Left lung (tissue), 14 donors: ENCODE results near the gene PHOX2A. TPM values are rescaled to one million over a fixed set of nuclear protein-coding genes. Genes with fewer than 3 reads are reported as not detected.
A peak's percentile ranks its signal among the peaks of the same experiment; 100 is the strongest.
"Not testable (repeated sequence)": the region's sequence is repeated elsewhere in the genome, so short reads cannot be mapped to it uniquely, and the experiment has no call there.

Experiments used
- ATAC-seq: fragments of 200-7000 bp; cut with Tn5 transposase; one replicate; pipeline ENCODE4 v1.9.1; 2020; ENCODE audit warnings: moderate library complexity
- DNase-seq, 4 donors: peaks; one replicate each; pipeline ENCODE4 v3.0.0-alpha.2; 2013 to 2020
- H3K27ac ChIP-seq, 2 donors: fragments of 200-600 bp; sonication (generic) in 1 of 2; one replicate each; pipeline versions ENCODE4 v1.5.0 to v1.8.0; 2020 to 2021
- H3K27me3 ChIP-seq, 2 donors: fragments of 200-600 bp; sonication (generic) in 1 of 2; one replicate each; pipeline versions ENCODE4 v1.5.0 to v1.8.0; 2020 to 2021
- H3K36me3 ChIP-seq, 2 donors: fragments of 200-600 bp; sonication (generic) in 1 of 2; one replicate each; pipeline versions ENCODE4 v1.5.0 to v1.8.0; 2020 to 2021
- H3K4me1 ChIP-seq, 2 donors: fragments of 200-600 bp; one replicate each; pipeline ENCODE4 v1.8.0; 2021
- H3K4me3 ChIP-seq, 2 donors: fragments of 200-600 bp; sonication (generic) in 1 of 2; one replicate each; pipeline versions ENCODE4 v1.5.0 to v1.8.0; 2020 to 2021; ENCODE audit warnings: mild to moderate bottlenecking in 1 of 2
- H3K9me3 ChIP-seq, 2 donors: fragments of 200-600 bp; sonication (generic) in 1 of 2; one replicate each; pipeline versions ENCODE4 v1.5.0 to v1.8.0; 2020 to 2021
- intact Hi-C, 2 donors: fragments of 100-400 bp; cut with DNase I; formaldehyde crosslinking; loops; one replicate each; pipeline versions ENCODE4 v1.11.2 to v1.14.2; 2022
- long read RNA-seq, 12 donors: library from polyadenylated mRNA in 2 of 12; unstranded in 2 of 12; transcript quantifications; one replicate each; pipeline ENCODE4 v2.0.0 and lab custom pipeline, GENCODE V29; 2019 to 2026
- polyA plus RNA-seq, 6 donors: library from polyadenylated mRNA; unstranded; fragments of 120-200 nt; gene quantifications; one replicate each; pipeline ENCODE4 v1.2.1, GENCODE V29; 2013; ENCODE audit not compliant: insufficient read length in 6 of 6
- total RNA-seq, 2 donors: library from RNA; stranded (reverse); fragmentation: NEBNext Ultra II Directional; extraction: Animal tissue kit (Norgen Biotek cat#: 25700); gene quantifications; one replicate each; pipeline ENCODE4 v1.2.1, GENCODE V29; 2021
- TF ChIP-seq, protein P1 (sequence below), 2 donors: fragments of 200-600 bp; sonication (generic) in 1 of 2; IDR thresholded peaks; one replicate each; pipeline versions ENCODE4 v1.5.0 to v1.8.0; 2021; ENCODE audit warnings: antibody characterized with exemption in 2 of 2
- donor health status: DM: no; HTN: yes; CAD: no.
- donor health status: DM: no; HTN: no; CAD: no.

Gene PHOX2A
- total RNA-seq, result not detected
- not detected for polyA plus RNA-seq
- long read RNA-seq, donor 1, result 0 reads
- long read RNA-seq, donor 2, result 0 reads
- long read RNA-seq, donor 3, partial matches to known transcripts, result 153 of 153 reads
- long read RNA-seq, donor 3, other reads (novel, unspliced or antisense), result 0 of 153 reads
- long read RNA-seq, donor 4, result 0 reads
- long read RNA-seq, donor 5, result 0 reads
- long read RNA-seq, donor 6, result 0 reads
- long read RNA-seq, donor 7, result 0 reads
- long read RNA-seq, donor 8, result 0 reads
- long read RNA-seq, donor 9, result 0 reads
- long read RNA-seq, donor 10, result 0 reads
- long read RNA-seq, donor 11, partial matches to known transcripts, result 0 of 1 reads
- long read RNA-seq, donor 11, other reads (novel, unspliced or antisense), result 0 of 1 reads
- long read RNA-seq, donor 12, partial matches to known transcripts, result 108 of 108 reads
- long read RNA-seq, donor 12, other reads (novel, unspliced or antisense), result 0 of 108 reads

DNA sequence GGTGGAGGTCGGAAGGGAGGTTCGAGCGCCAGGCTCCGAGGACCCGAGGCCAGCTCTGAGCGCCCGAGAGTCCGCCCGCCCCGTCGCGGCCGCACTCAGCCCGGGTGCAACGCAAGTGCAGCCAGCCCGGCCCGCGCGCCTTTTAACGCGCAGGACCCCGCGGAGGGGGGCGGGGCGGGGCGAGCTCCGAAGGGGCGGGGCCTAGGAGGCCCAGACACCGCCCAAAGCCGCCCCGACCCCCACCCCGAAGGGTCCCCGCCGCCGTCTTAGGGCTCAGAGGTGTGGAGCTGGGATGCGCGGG, at the start of gene PHOX2A:
Gene PHOX2A, minus strand, starts transcription at position 117 of the 301 bp plus-strand sequence. CDS start 172 bp downstream, outside the sequence.
- Histone ChIP-seq H3K36me3 (no peaks in the 10 kb centered on the region), H3K27ac (no peak within 1 kb of the TSS), H3K9me3 (no peaks in the 10 kb centered on the region), H3K27me3 (peaks cover 75 to 95% of the 10 kb centered on the region in 2 donors), H3K4me1 (peaks cover 12 to 32% of the 10 kb centered on the region in 2 donors), H3K4me3 (no peak within 1 kb of the TSS)
- TF ChIP-seq, protein P1, sequence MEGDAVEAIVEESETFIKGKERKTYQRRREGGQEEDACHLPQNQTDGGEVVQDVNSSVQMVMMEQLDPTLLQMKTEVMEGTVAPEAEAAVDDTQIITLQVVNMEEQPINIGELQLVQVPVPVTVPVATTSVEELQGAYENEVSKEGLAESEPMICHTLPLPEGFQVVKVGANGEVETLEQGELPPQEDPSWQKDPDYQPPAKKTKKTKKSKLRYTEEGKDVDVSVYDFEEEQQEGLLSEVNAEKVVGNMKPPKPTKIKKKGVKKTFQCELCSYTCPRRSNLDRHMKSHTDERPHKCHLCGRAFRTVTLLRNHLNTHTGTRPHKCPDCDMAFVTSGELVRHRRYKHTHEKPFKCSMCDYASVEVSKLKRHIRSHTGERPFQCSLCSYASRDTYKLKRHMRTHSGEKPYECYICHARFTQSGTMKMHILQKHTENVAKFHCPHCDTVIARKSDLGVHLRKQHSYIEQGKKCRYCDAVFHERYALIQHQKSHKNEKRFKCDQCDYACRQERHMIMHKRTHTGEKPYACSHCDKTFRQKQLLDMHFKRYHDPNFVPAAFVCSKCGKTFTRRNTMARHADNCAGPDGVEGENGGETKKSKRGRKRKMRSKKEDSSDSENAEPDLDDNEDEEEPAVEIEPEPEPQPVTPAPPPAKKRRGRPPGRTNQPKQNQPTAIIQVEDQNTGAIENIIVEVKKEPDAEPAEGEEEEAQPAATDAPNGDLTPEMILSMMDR (IDR thresholded peaks at IDR 0.05), result no peak
- ATAC-seq (no peak), DNase-seq (no peak)
- intact Hi-C loops, result no loop called here

DNA sequence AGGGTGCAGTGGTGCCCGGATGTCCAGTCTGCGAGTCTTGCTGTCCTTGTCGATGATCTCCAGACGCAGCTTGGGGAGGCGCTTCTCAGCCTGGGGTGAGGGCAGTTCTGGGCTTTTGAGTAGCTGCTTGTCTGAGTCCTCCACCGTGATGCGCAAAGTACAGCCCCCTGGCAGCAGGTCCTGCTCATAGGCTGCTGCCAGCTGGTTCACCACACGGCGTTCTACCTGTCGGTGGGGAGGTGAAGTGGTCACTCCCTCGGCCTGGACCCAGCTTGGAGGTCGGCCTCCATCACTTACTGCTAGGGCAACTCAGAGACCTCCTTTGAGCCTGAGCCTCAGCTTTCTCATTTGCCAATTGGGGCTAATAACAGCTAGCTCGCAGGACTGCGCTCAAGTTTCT, 49.4 kb upstream of the PHOX2A start:
- no peaks in the 10 kb centered on the region for H3K9me3 ChIP-seq
- no peak overlapping the region for H3K4me3 ChIP-seq
- no peaks in the 10 kb centered on the region for H3K4me1 ChIP-seq
- intact Hi-C loops, result no loop called here
- peaks cover 0 to 60% of the 10 kb centered on the region in 2 donors for H3K36me3 ChIP-seq
- ATAC-seq (no peak), DNase-seq (no peak)
- no peaks in the 10 kb centered on the region for H3K27me3 ChIP-seq
- no peak overlapping the region for H3K27ac ChIP-seq
- TF ChIP-seq, protein P1 (IDR thresholded peaks at IDR 0.05), result no peak

DNA sequence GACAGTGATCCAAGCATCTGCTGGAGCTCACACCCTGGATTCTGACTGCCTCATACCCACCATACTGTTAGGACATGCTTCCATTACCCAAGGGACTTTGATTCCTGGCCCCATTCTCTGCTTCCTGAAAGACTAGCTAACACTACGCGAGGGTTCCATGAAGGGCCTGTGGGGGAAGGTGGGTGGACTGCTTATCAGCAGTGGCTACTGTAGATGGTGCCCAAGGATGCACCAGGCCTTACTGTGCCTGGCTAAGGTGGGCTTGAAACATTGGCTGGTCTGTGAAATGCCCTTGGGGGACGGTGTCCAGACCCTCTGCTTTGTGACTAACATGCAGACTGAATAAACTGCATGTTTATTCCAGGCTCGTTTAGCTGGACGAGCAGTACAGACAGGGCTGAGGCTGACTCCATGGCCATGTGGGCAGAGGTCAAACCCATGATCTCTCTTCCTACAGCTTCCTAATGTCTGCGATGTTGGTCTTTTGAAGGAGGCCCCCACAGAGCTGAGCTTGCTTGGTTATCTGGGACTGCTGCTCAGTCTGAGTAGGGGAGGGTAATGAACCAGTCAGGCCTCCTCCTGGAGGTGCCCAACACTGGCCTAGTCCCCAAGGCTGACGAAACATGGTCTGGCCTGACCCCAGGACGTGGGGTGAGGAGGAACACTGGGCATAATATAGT, 48.3 kb upstream of the PHOX2A start:
- intact Hi-C loops, result no loop called here
- ATAC-seq, result no peak
- H3K27ac ChIP-seq, result no peak overlapping the region
- no peaks in the 10 kb centered on the region for H3K4me1 ChIP-seq
- no peak overlapping the region for H3K4me3 ChIP-seq
- H3K27me3 ChIP-seq, result no peaks in the 10 kb centered on the region
- no peaks in the 10 kb centered on the region for H3K9me3 ChIP-seq
- no peak for DNase-seq
- H3K36me3 ChIP-seq, result peaks cover 0 to 52% of the 10 kb centered on the region in 2 donors
- TF ChIP-seq, protein P1 (IDR thresholded peaks at IDR 0.05), result no peak

DNA sequence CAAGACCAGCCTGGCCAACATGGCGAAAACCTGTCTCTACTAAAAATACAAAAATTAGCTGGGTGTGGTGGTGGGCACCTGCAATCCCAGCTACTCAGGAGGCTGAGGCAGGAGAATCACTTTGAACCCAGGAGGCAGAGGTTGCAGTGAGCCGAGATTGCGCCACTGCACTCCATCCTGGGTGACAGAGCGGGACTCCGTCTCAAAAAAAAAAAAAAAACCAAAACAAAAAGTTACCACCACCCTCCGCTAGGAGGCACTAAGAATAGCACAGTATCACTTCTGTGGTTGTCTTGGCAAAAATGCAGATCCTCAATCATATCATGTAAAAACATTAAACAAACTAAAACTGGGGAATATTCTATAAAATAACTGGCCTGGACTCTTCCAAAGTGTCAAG, 46.8 kb upstream of the PHOX2A start:
- H3K27me3 ChIP-seq, DNase-seq, H3K4me1 ChIP-seq, H3K4me3 ChIP-seq, intact Hi-C loops, H3K27ac ChIP-seq, H3K9me3 ChIP-seq: not testable (repeated sequence)
- peak; percentile 57 for ATAC-seq
- TF ChIP-seq, protein P1 (IDR thresholded peaks at IDR 0.05), result peak; percentile 23 to 26
- H3K36me3 ChIP-seq, result peaks cover 0 to 37% of the 10 kb centered on the region in 2 donors

DNA sequence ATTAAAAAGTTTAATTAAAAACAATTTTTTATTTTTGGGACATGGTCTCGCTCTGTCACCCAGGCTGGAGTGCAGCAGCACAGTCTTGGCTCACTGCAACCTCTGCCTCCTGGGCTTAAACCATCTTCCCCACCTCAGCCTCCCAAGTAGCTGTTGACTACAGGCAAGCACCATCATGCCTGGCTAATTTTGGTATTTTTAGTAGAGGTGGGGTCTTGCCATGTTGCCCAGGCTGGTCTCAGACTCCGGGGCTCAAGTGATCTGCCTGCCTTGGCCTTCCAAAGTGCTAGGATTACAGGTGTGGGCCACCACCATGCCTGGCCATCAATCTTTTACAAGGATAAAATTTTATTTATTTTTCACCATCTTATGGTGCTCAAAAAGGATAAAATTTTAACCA, 43.3 kb upstream of the PHOX2A start:
- Histone ChIP-seq H3K4me3 (no peak overlapping the region), H3K9me3 (no peaks in the 10 kb centered on the region), H3K4me1 (no peaks in the 10 kb centered on the region), H3K27me3 (peaks cover 0 to 20% of the 10 kb centered on the region in 2 donors), H3K27ac (no peak overlapping the region), H3K36me3 (peaks cover 0 to 2% of the 10 kb centered on the region in 2 donors)
- DNase-seq (no peak), ATAC-seq (no peak)
- intact Hi-C loops, result no loop called here
- TF ChIP-seq, protein P1 (IDR thresholded peaks at IDR 0.05), result no peak
